Ascending aorta (tissue), 2 donors: ENCODE results near the gene PTPRC. TPM values are rescaled to one million over a fixed set of nuclear protein-coding genes. Genes with fewer than 3 reads are reported as not detected.

Experiments used
- DNase-seq, 2 donors: peaks; one replicate each; pipeline ENCODE4 v3.0.0-alpha.2; 2019; ENCODE audit warnings: low spot score in 2 of 2
- H3K27ac ChIP-seq, 2 donors: fragments of 200-600 bp; sonication (generic); one replicate each; pipeline ENCODE4 v1.5.1; 2016 to 2017; ENCODE audit warnings: mild to moderate bottlenecking in 1 of 2
- H3K27me3 ChIP-seq: fragments of 200-600 bp; sonication (generic); one replicate; pipeline ENCODE4 v1.5.1; 2017
- H3K36me3 ChIP-seq, 2 donors: fragments of 200-600 bp; sonication (generic); one replicate each; pipeline ENCODE4 v1.5.1; 2016
- H3K4me1 ChIP-seq, 2 donors: fragments of 200-600 bp; sonication (generic); one replicate each; pipeline ENCODE4 v1.5.1; 2016 to 2017; ENCODE audit warnings: mild to moderate bottlenecking in 1 of 2
- H3K4me3 ChIP-seq, 2 donors: fragments of 200-600 bp; sonication (generic); one replicate each; pipeline ENCODE4 v1.5.1; 2016 to 2017; ENCODE audit warnings: mild to moderate bottlenecking in 1 of 2
- H3K9me3 ChIP-seq, 2 donors: fragments of 200-600 bp; sonication (generic); one replicate each; pipeline ENCODE4 v1.5.1; 2016
- CTCF ChIP-seq, 3 experiments: fragments of 200-600 bp in 2 of 3; fragments of 450-650 bp in 1 of 3; sonication (generic) in 2 of 3; IDR thresholded peaks; one replicate each; pipeline ENCODE4 v1.5.1; 2016 to 2019; ENCODE audit warnings: antibody characterized with exemption in 3 of 3, mild to moderate bottlenecking in 1 of 3, moderate library complexity in 1 of 3
- intact Hi-C: fragments of 100-400 bp; cut with DNase I; formaldehyde crosslinking; loops from one replicate; pipeline ENCODE4 v1.15.1; 2023
- total RNA-seq: library from RNA; depleted of rRNA; stranded (reverse); fragments of >200 nt; gene quantifications from one replicate; pipeline ENCODE4 v1.1.0, GENCODE V29; 2016

Gene PTPRC
- total RNA-seq, 1 donor from 2014 or later, result 21.3 TPM

- Histone ChIP-seq H3K27me3 (no peaks in the 10 kb centered on the region), H3K4me3 (no peak overlapping the region), H3K27ac (no peak overlapping the region), H3K4me1 (no peaks in the 10 kb centered on the region), H3K36me3 (no peaks in the 10 kb centered on the region), H3K9me3 (no peaks in the 10 kb centered on the region)
- intact Hi-C loops, result no loop called here
- no peak for TF ChIP-seq CTCF (IDR thresholded peaks at IDR 0.05)
- no peak for DNase-seq
These were observed 86.2 kb downstream of the PTPRC start for GRCh38 chr1:198725090-198725489.

GRCh38 chr1:198726455-198726854, 87.6 kb downstream of the PTPRC start:
- intact Hi-C loops, result loop anchor here (1.0 kb wide), 1 partner anchor 16 kb away; no protein-coding TSS in a partner anchor
- Histone ChIP-seq H3K36me3 (no peaks in the 10 kb centered on the region), H3K4me3 (no peak overlapping the region), H3K27me3 (no peaks in the 10 kb centered on the region), H3K27ac (no peak overlapping the region), H3K9me3 (no peaks in the 10 kb centered on the region), H3K4me1 (no peaks in the 10 kb centered on the region)
- no peak for TF ChIP-seq CTCF (IDR thresholded peaks at IDR 0.05)
- DNase-seq, result no peak

GRCh38 chr1:198729195-198729863, 90.5 kb downstream of the PTPRC start:
- H3K4me3 ChIP-seq, result no peak overlapping the region
- H3K9me3 ChIP-seq, result no peaks in the 10 kb centered on the region
- H3K27ac ChIP-seq, result no peak overlapping the region
- H3K4me1 ChIP-seq, result no peaks in the 10 kb centered on the region
- DNase-seq, result no peak
- TF ChIP-seq CTCF (IDR thresholded peaks at IDR 0.05), result no peak
- no peaks in the 10 kb centered on the region for H3K36me3 ChIP-seq
- no peaks in the 10 kb centered on the region for H3K27me3 ChIP-seq
- intact Hi-C loops, result no loop called here

- no peaks in the 10 kb centered on the region for H3K9me3 ChIP-seq
These were observed 92.1 kb downstream of the PTPRC start for GRCh38 chr1:198730952-198731351.

GRCh38 chr1:198734323-198735008, 95.6 kb downstream of the PTPRC start:
- Histone ChIP-seq H3K36me3 (no peaks in the 10 kb centered on the region), H3K27me3 (no peaks in the 10 kb centered on the region), H3K27ac (no peak overlapping the region), H3K4me1 (no peaks in the 10 kb centered on the region), H3K4me3 (no peak overlapping the region), H3K9me3 (no peaks in the 10 kb centered on the region)
- no peak for TF ChIP-seq CTCF (IDR thresholded peaks at IDR 0.05)
- DNase-seq, result no peak
- intact Hi-C loops, result no loop called here

More at GRCh38 chr1:198730952-198731351, 92.1 kb downstream of the PTPRC start:
- no peak for DNase-seq
- H3K4me1 ChIP-seq, result no peaks in the 10 kb centered on the region
- TF ChIP-seq CTCF (IDR thresholded peaks at IDR 0.05), result no peak
- H3K27me3 ChIP-seq, result no peaks in the 10 kb centered on the region
- no peak overlapping the region for H3K4me3 ChIP-seq
- no peaks in the 10 kb centered on the region for H3K36me3 ChIP-seq
- H3K27ac ChIP-seq, result no peak overlapping the region
- intact Hi-C loops, result no loop called here
